B cell (primary cell): ENCODE measurements around the gene KHNYN. TPM values are rescaled to one million over a fixed set of nuclear protein-coding genes. Genes with fewer than 3 reads are reported as not detected.

ENCODE experiments used
- ATAC-seq: fragments of 200-7000 bp; cut with Tn5 transposase; one replicate; pipeline ENCODE4 v1.10.0; 2021; ENCODE audit warnings: low read depth, mild to moderate bottlenecking, moderate number of reproducible peaks, moderate library complexity
- CTCF ChIA-PET: fragments of 350-600 bp; sonication (Branson Sonifier 250); formaldehyde crosslinking; loops from one replicate; lab custom pipeline; 2021; ENCODE audit warnings: antibody characterized with exemption, inconsistent platforms; lab: Charles Lee
- POLR2A ChIA-PET: fragments of 350-600 bp; sonication (Branson Sonifier 250); formaldehyde crosslinking; loops from one replicate; lab custom pipeline; 2021; ENCODE audit warnings: antibody characterized with exemption; lab: Charles Lee
- DNase-seq: peaks from one replicate; pipeline ENCODE4 v3.0.0; 2013
- H2AFZ ChIP-seq: 2 replicates; pipeline ENCODE4 v1.6.1; 2012; ENCODE audit warnings: mild to moderate bottlenecking, low read depth, low read length; ENCODE audit not compliant: insufficient read depth, poor library complexity, severe bottlenecking
- H3K27ac ChIP-seq, 2 donors: 1 replicate in 1 of 2; 2 replicates in 1 of 2; pipeline ENCODE4 v1.5.1; 2012 to 2013; ENCODE audit warnings: low read length in 2 of 2, mild to moderate bottlenecking in 2 of 2, moderate library complexity in 1 of 2
- H3K27me3 ChIP-seq, 4 experiments: fragments of 200-600 bp in 1 of 4; sonication (generic) in 1 of 4; replicated peaks in 1 of 4; 1 replicate in 2 of 4; 2 replicates in 2 of 4; pipeline versions ENCODE4 v1.6.1 to v1.7.0; 2013 to 2016; ENCODE audit warnings: low read length in 3 of 4, mild to moderate bottlenecking in 2 of 4, mixed read lengths in 1 of 4, moderate library complexity in 1 of 4; ENCODE audit not compliant: insufficient read depth in 4 of 4, control insufficient read depth in 3 of 4; ENCODE audit errors: control extremely low read depth in 1 of 4
- H3K36me3 ChIP-seq, 2 experiments: replicated peaks in 1 of 2; 1 replicate in 1 of 2; 2 replicates in 1 of 2; pipeline versions ENCODE4 v1.6.1 to v1.7.1; 2013; ENCODE audit warnings: low read length in 1 of 2; ENCODE audit not compliant: insufficient read depth in 2 of 2, control insufficient read depth in 1 of 2; ENCODE audit errors: control extremely low read depth in 1 of 2, extremely low read depth in 1 of 2
- H3K4me1 ChIP-seq, 2 donors: fragments of 200-600 bp in 1 of 2; sonication (generic) in 1 of 2; 1 replicate in 1 of 2; 2 replicates in 1 of 2; pipeline versions ENCODE4 v1.5.1 to v1.6.1; 2013 to 2017; ENCODE audit warnings: low read length in 2 of 2; ENCODE audit not compliant: control insufficient read depth in 2 of 2, insufficient read depth in 2 of 2
- H3K4me2 ChIP-seq: replicated peaks from 2 replicates; pipeline ENCODE3; 2012; ENCODE audit warnings: mild to moderate bottlenecking, low read depth, low read length; ENCODE audit not compliant: poor library complexity, severe bottlenecking
- H3K4me3 ChIP-seq, 5 experiments: fragments of 200-600 bp in 1 of 5; sonication (generic) in 1 of 5; 1 replicate in 3 of 5; 2 replicates in 2 of 5; pipeline versions ENCODE4 v1.5.1 to v1.7.0; 2011 to 2016; ENCODE audit warnings: low read length in 4 of 5, mild to moderate bottlenecking in 4 of 5, low read depth in 2 of 5, control low read depth in 1 of 5, moderate library complexity in 1 of 5; ENCODE audit not compliant: insufficient read depth in 1 of 5; ENCODE audit errors: control extremely low read depth in 1 of 5, extremely low read depth in 1 of 5
- H3K79me2 ChIP-seq: fragments of 200-600 bp; sonication (generic); one replicate; pipeline ENCODE4 v1.6.0; 2016; ENCODE audit warnings: low read length; ENCODE audit not compliant: control insufficient read depth, insufficient read depth
- H3K9ac ChIP-seq: fragments of 200-600 bp; sonication (generic); 2 replicates; pipeline ENCODE4 v1.6.1; 2017; ENCODE audit warnings: mild to moderate bottlenecking, low read length, moderate library complexity
- H3K9me3 ChIP-seq, 3 donors: one replicate each; pipeline versions ENCODE4 v1.6.1 to v1.7.1; 2013; ENCODE audit warnings: low read length in 2 of 3; ENCODE audit not compliant: control insufficient read depth in 2 of 3, insufficient read depth in 1 of 3; ENCODE audit errors: control extremely low read depth in 1 of 3
- H4K20me1 ChIP-seq: 2 replicates; pipeline ENCODE4 v1.6.0; 2012; ENCODE audit warnings: mild to moderate bottlenecking, low read length; ENCODE audit not compliant: insufficient read depth, control insufficient read depth, poor library complexity, severe bottlenecking
- H3K27ac Mint-ChIP-seq: one replicate; pipeline ENCODE4 v1.8.0; 2021; ENCODE audit warnings: mixed read lengths
- H3K27me3 Mint-ChIP-seq: one replicate; pipeline ENCODE4 v1.8.0; 2021; ENCODE audit warnings: mixed read lengths
- H3K4me1 Mint-ChIP-seq: one replicate; pipeline ENCODE4 v1.8.0; 2021; ENCODE audit warnings: mixed read lengths
- H3K4me3 Mint-ChIP-seq: one replicate; pipeline ENCODE4 v1.8.0; 2021; ENCODE audit warnings: mixed read lengths
- H3K9me3 Mint-ChIP-seq: one replicate; pipeline ENCODE4 v1.8.0; 2022; ENCODE audit warnings: mixed read lengths; ENCODE audit not compliant: insufficient read depth
- EZH2 ChIP-seq: IDR thresholded peaks from 2 replicates; pipeline ENCODE4 v1.6.1; 2012; ENCODE audit warnings: borderline replicate concordance, low read depth, mild to moderate bottlenecking, moderate library complexity, low read length; ENCODE audit not compliant: insufficient read depth, poor library complexity, severe bottlenecking
- WGBS: methylation state at CpG from one replicate; pipeline ENCODE4 v1.1.5; 2013; ENCODE audit warnings: missing lambda C conversion rate; ENCODE audit not compliant: insufficient coverage; 5-methylcytosine and 5-hydroxymethylcytosine counted together
- intact Hi-C: fragments of 100-400 bp; cut with micrococcal nuclease; formaldehyde crosslinking; loops from one replicate; pipeline ENCODE4 v1.10.0; 2022
- polyA plus RNA-seq: library from polyadenylated mRNA; depleted of rRNA; stranded (reverse); fragments of >200 nt; gene quantifications from 2 replicates; pipeline ENCODE4 v1.2.3, GENCODE V29; 2012
- total RNA-seq, 2 donors: library from RNA; stranded (reverse); fragments of 120-200 nt in 1 of 2; gene quantifications; 1 replicate in 1 of 2; 2 replicates in 1 of 2; pipeline versions ENCODE4 v1.2.3 to v1.2.4, GENCODE V29; 2013 to 2022
- TF ChIP-seq, protein P1 (sequence below): fragments of 200-600 bp; IDR thresholded peaks from one replicate; pipeline ENCODE4 v1.8.0; 2022; ENCODE audit warnings: antibody characterized with exemption, mild to moderate bottlenecking

KHNYN gene
- total and polyA plus RNA-seq, 2 donors (not counting 1 experiment from before 2014, with no cell fraction given), result 74.4 to 184 TPM

DNA sequence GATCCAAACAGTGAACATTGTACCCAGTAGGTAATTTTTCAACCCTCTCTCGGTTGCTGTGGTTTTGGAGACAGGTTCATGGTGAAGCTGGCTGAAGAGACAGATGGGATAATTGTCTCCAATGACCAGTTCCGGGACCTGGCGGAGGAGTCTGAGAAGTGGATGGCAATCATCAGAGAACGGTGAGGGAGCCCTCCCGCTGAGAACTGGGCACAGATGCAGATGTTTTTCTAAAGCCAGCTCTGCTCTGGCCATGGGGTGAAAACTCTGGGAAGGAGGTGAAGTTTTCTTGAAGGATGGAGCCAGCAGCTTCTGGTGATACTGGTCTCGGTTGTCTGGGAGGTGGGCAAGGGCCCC lies 6.2 kb downstream of the KHNYN start:
- WGBS, result 89% methylated on average over 5 of the region's 6 CpGs
- Histone ChIP-seq H3K9me3 (no peaks in the 10 kb centered on the region), H4K20me1 (peaks cover 84% of the 10 kb centered on the region), H3K4me2 (peak overlapping the region; percentile 34), H3K27me3 (no peaks in the 10 kb centered on the region), H3K4me3 (no peak overlapping the region), H3K36me3 (peaks cover 0 to 94% of the 10 kb centered on the region in 2 experiments), H3K4me1 (peaks cover 35 to 40% of the 10 kb centered on the region in 2 donors), H3K27ac (peak overlapping the region; percentile 20 to 64), H3K9ac (no peak overlapping the region), H3K79me2 (peaks cover 34% of the 10 kb centered on the region), H2AFZ (no peak overlapping the region)
- intact Hi-C loops, result loop anchor here (1.0 to 10.0 kb wide), 3 partner anchors 71 to 1341 kb away; partner anchors contain the start of genes ACIN1 and C14orf119
- H3K27me3 Mint-ChIP-seq, result no peaks in the 10 kb centered on the region
- peak overlapping the region; percentile 89 for H3K27ac Mint-ChIP-seq
- CTCF ChIA-PET, result interaction anchor here (0.9 to 17.4 kb wide), 19 partner anchors 8 to 377 kb away, joined by 3 to 650 read pairs (median 7); partner anchors contain the start of genes ADCY4, CIDEB, LTB4R and LTB4R2
- ATAC-seq (no peak), DNase-seq (no peak)
- H3K9me3 Mint-ChIP-seq, result no peaks in the 10 kb centered on the region
- POLR2A ChIA-PET, result interaction anchor here (0.6 to 2.8 kb wide), 4 partner anchors 69 to 190 kb away, joined by 3 to 20 read pairs (median 6); partner anchors contain the start of gene RIPK3
- peak overlapping the region; percentile 39 for H3K4me3 Mint-ChIP-seq
- no peak for TF ChIP-seq EZH2
- TF ChIP-seq, protein P1, sequence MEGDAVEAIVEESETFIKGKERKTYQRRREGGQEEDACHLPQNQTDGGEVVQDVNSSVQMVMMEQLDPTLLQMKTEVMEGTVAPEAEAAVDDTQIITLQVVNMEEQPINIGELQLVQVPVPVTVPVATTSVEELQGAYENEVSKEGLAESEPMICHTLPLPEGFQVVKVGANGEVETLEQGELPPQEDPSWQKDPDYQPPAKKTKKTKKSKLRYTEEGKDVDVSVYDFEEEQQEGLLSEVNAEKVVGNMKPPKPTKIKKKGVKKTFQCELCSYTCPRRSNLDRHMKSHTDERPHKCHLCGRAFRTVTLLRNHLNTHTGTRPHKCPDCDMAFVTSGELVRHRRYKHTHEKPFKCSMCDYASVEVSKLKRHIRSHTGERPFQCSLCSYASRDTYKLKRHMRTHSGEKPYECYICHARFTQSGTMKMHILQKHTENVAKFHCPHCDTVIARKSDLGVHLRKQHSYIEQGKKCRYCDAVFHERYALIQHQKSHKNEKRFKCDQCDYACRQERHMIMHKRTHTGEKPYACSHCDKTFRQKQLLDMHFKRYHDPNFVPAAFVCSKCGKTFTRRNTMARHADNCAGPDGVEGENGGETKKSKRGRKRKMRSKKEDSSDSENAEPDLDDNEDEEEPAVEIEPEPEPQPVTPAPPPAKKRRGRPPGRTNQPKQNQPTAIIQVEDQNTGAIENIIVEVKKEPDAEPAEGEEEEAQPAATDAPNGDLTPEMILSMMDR, result no peak
- peaks cover 67% of the 10 kb centered on the region for H3K4me1 Mint-ChIP-seq

DNA sequence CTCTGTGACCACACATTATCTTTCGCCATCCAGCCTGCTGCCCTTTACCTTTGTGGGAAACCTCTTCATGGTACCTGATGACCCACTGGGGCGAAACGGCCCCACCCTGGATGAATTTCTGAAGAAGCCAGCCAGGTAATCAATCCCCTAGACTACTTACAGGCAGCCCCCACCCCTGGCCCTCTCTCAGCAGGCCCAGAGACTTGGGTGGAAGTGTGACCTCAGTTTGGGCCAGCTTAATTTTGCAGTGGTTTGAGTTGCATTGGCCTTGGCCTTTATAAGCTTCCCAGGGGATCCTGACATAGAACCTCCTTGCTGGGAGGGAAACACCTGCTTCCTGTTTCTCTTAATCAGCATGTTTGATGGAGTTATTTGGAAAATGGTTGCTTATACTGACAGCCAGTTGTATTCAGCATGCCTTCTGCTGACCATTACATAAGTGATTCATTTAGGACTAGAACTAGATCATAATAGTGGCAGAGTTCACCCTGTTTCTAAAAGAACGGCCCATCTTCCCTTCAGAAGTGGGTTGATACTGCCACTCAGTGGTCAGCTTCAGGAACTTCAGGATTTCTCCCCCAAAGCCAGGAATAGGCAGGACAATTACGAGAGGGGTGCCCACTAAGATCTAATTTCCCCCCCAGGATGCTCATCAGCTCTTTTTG lies 6.7 kb downstream of the KHNYN start:
- peaks cover 0 to 91% of the 10 kb centered on the region in 2 experiments for H3K36me3 ChIP-seq
- peaks cover 34 to 40% of the 10 kb centered on the region in 2 donors for H3K4me1 ChIP-seq
- peak overlapping the region; percentile 20 to 64 for H3K27ac ChIP-seq
- no peaks in the 10 kb centered on the region for H3K9me3 ChIP-seq
- DNase-seq (peak; percentile 73), ATAC-seq (peak; percentile 64)
- Mint-ChIP-seq H3K27ac (peak overlapping the region; percentile 89), H3K4me3 (peak overlapping the region; percentile 52), H3K27me3 (no peaks in the 10 kb centered on the region), H3K4me1 (peaks cover 69% of the 10 kb centered on the region), H3K9me3 (no peaks in the 10 kb centered on the region)
- H3K79me2 ChIP-seq, result peaks cover 29% of the 10 kb centered on the region
- H3K27me3 ChIP-seq, result no peaks in the 10 kb centered on the region
- peak overlapping the region; percentile 34 for H3K4me2 ChIP-seq
- H2AFZ ChIP-seq, result no peak overlapping the region
- no peak overlapping the region for H3K9ac ChIP-seq
- CTCF ChIA-PET, result interaction anchor here (0.8 to 17.4 kb wide), 21 partner anchors 9 to 378 kb away, joined by 3 to 650 read pairs (median 6); partner anchors contain the start of genes ADCY4, CIDEB, LTB4R and LTB4R2
- H4K20me1 ChIP-seq, result peaks cover 84% of the 10 kb centered on the region
- 36% methylated on average over 4 of the region's 5 CpGs for WGBS
- intact Hi-C loops, result loop anchor here (1.0 to 10.0 kb wide), 3 partner anchors 71 to 1342 kb away; partner anchors contain the start of genes ACIN1 and C14orf119
- TF ChIP-seq, protein P1, result peak; percentile 73
- no peak for TF ChIP-seq EZH2
- POLR2A ChIA-PET, result interaction anchor here (0.6 to 2.8 kb wide), 4 partner anchors 70 to 190 kb away, joined by 3 to 20 read pairs (median 6); partner anchors contain the start of gene RIPK3
- H3K4me3 ChIP-seq, result no peak overlapping the region
